NCI-H69 (cell line): ENCODE data around the gene MRPS14.
"Not testable (repeated sequence)": the region's sequence is repeated elsewhere in the genome, so short reads cannot be mapped to it uniquely, and the experiment has no call there.

Experiments used
- DNase-seq: peaks from one replicate; lab custom pipeline; 2025; lab: John Stamatoyannopoulos, UW

MRPS14 gene

GRCh38 chr1:175023043-175023921 is at the start of gene MRPS14:
MRPS14 (minus strand) TSS chr1:175023425; CDS start chr1:175023408, 17 bp downstream.
- DNase-seq, result peak; percentile 99

- DNase-seq, result peak; percentile 61
Observed at GRCh38 chr1:175072099-175072951, 49.1 kb upstream of the MRPS14 start.

GRCh38 chr1:175071276-175071943 is 48.2 kb upstream of the MRPS14 start:
- no peak for DNase-seq

GRCh38 chr1:175070818-175071217 is 47.6 kb upstream of the MRPS14 start:
- no peak for DNase-seq

GRCh38 chr1:175067362-175068106 is 44.3 kb upstream of the MRPS14 start, which contains the start of gene TNN:
TNN (plus strand) TSS chr1:175067833; CDS start chr1:175077419, 9,586 bp downstream.
- DNase-seq, result no peak

GRCh38 chr1:175062858-175063257 is 39.6 kb upstream of the MRPS14 start:
- DNase-seq, result no peak

- DNase-seq, result no peak
Observed at GRCh38 chr1:175062339-175062738, 39.1 kb upstream of the MRPS14 start.

- no peak for DNase-seq
Observed at GRCh38 chr1:175054736-175055135, 31.5 kb upstream of the MRPS14 start.

- no peak for DNase-seq
Observed at GRCh38 chr1:175050992-175051391, 27.8 kb upstream of the MRPS14 start.

GRCh38 chr1:175045519-175045918 is 22.3 kb upstream of the MRPS14 start:
- DNase-seq, result no peak

- no peak for DNase-seq
Observed at GRCh38 chr1:175045097-175045496, 21.9 kb upstream of the MRPS14 start.

GRCh38 chr1:175044591-175044990 is 21.4 kb upstream of the MRPS14 start:
- DNase-seq, result not testable (repeated sequence)

GRCh38 chr1:175043824-175044223 is 20.6 kb upstream of the MRPS14 start:
- no peak for DNase-seq

GRCh38 chr1:175042650-175043049 is 19.4 kb upstream of the MRPS14 start:
- no peak for DNase-seq

- peak; percentile 25 for DNase-seq
Observed at GRCh38 chr1:175040324-175040879, 17.2 kb upstream of the MRPS14 start.

- DNase-seq, result no peak
Observed at GRCh38 chr1:175037416-175037815, 14.2 kb upstream of the MRPS14 start.

- DNase-seq, result no peak
Observed at GRCh38 chr1:175036476-175036875, 13.3 kb upstream of the MRPS14 start.

- no peak for DNase-seq
Observed at GRCh38 chr1:175035865-175036264, 12.6 kb upstream of the MRPS14 start.

GRCh38 chr1:175034775-175035174 is 11.6 kb upstream of the MRPS14 start:
- DNase-seq, result no peak

- DNase-seq, result peak; percentile 31
Observed at GRCh38 chr1:175033953-175034352, 10.7 kb upstream of the MRPS14 start.

GRCh38 chr1:175024773-175025172 is 1.5 kb upstream of the MRPS14 start:
- no peak for DNase-seq
